Activated naive CD4-positive, alpha-beta T cell treated with Interleukin-2 at 50 U/mL for 16 hours (primary cell): ENCODE measurements around the gene C1orf21.

Experiments used
- DNase-seq: peaks from one replicate; pipeline ENCODE4 v3.0.0-alpha.2; 2020

The C1orf21 gene

GRCh38 chr1:184455786-184456185 is 69.0 kb downstream of the C1orf21 start:
- no peak for DNase-seq

- no peak for DNase-seq
These were observed 69.4 kb downstream of the C1orf21 start for GRCh38 chr1:184456189-184456588.

GRCh38 chr1:184457500-184457899 is 70.7 kb downstream of the C1orf21 start:
- DNase-seq = no peak

- no peak for DNase-seq
These were observed 74.5 kb downstream of the C1orf21 start for GRCh38 chr1:184461321-184461720.

GRCh38 chr1:184462155-184462554 is 75.3 kb downstream of the C1orf21 start:
- no peak for DNase-seq

GRCh38 chr1:184462990-184463389 is 76.2 kb downstream of the C1orf21 start:
- no peak for DNase-seq

GRCh38 chr1:184463680-184464079 is 76.9 kb downstream of the C1orf21 start:
- no peak for DNase-seq

- no peak for DNase-seq
These were observed 77.9 kb downstream of the C1orf21 start for GRCh38 chr1:184464757-184465156.

GRCh38 chr1:184465489-184466146 is 78.8 kb downstream of the C1orf21 start:
- DNase-seq = no peak

GRCh38 chr1:184467295-184467694 is 80.5 kb downstream of the C1orf21 start:
- DNase-seq = no peak

- DNase-seq = no peak
These were observed 82.6 kb downstream of the C1orf21 start for GRCh38 chr1:184469396-184469795.

GRCh38 chr1:184471686-184472085 is 84.9 kb downstream of the C1orf21 start:
- DNase-seq = no peak

GRCh38 chr1:184472136-184472535 is 85.3 kb downstream of the C1orf21 start:
- no peak for DNase-seq

- no peak for DNase-seq
These were observed 86.5 kb downstream of the C1orf21 start for GRCh38 chr1:184473176-184473966.

- no peak for DNase-seq
These were observed 89.4 kb downstream of the C1orf21 start for GRCh38 chr1:184476187-184476586.

- no peak for DNase-seq
These were observed 92.8 kb downstream of the C1orf21 start for GRCh38 chr1:184479435-184480167.

GRCh38 chr1:184480736-184481135 is 93.9 kb downstream of the C1orf21 start:
- DNase-seq = no peak

GRCh38 chr1:184482136-184482535 is 95.3 kb downstream of the C1orf21 start:
- no peak for DNase-seq

- DNase-seq = no peak
These were observed 96.4 kb downstream of the C1orf21 start for GRCh38 chr1:184483101-184483683.

- no peak for DNase-seq
These were observed 99.2 kb downstream of the C1orf21 start for GRCh38 chr1:184485751-184486723.

GRCh38 chr1:184486761-184487445 is 100.1 kb downstream of the C1orf21 start:
- DNase-seq = no peak
